SH-SY5Y (cell line): ENCODE results near the gene GGA2.

ENCODE experiments used
- GATA2 ChIP-seq: IDR thresholded peaks from 2 replicates; pipeline ENCODE4 v1.6.1; 2011; ENCODE audit warnings: mild to moderate bottlenecking, low read depth, low read length
- GATA3 ChIP-seq: IDR thresholded peaks from 2 replicates; pipeline ENCODE4 v1.6.1; 2011; ENCODE audit warnings: low read depth, mild to moderate bottlenecking, low read length, moderate library complexity

DNA sequence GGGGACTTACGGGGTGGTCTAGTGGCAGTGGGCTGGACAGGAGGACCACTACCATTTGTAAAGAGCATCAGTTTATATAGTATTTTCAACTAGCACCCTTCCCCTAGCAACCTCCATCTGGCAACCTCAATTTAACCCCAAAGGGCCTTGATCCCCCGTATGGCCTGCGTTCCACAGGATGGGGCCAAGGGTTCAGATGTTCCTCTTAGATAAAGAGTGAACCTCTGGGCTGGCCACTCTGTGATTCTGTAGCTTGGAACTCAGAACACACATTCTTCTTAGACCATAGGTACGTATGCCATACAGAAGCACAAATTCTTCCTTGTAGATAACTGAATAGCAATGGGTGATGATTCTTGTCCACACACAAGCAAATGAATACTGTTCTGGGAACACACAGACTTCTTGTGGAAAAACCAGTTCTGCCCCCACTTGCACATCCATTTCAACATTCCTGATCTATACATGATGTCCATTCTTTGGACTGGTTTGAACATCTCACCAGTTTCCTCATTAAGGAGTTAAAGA lies 1.9 kb upstream of the GGA2 start:
- TF ChIP-seq GATA2 (no peak), GATA3 (no peak)
